Endothelial cell of umbilical vein (primary cell): Measurements from ENCODE around the gene NEDD4L.

ENCODE experiments used
- CTCF ChIP-seq, 2 donors: IDR thresholded peaks; 1 replicate in 1 of 2; 2 replicates in 1 of 2; pipeline ENCODE4 v1.5.1; 2011; ENCODE audit warnings: low read length in 2 of 2, mild to moderate bottlenecking in 2 of 2, moderate library complexity in 2 of 2, control low read depth in 1 of 2, inconsistent platforms in 1 of 2, low read depth in 1 of 2; ENCODE audit not compliant: insufficient read depth in 1 of 2; ENCODE audit errors: extremely low read depth in 1 of 2
- EZH2 ChIP-seq: IDR thresholded peaks from 2 replicates; pipeline ENCODE4 v1.6.1; 2012; ENCODE audit warnings: borderline replicate concordance, low read depth, mild to moderate bottlenecking, moderate library complexity, low read length, inconsistent platforms; ENCODE audit not compliant: severe bottlenecking
- POLR2A ChIP-seq: IDR thresholded peaks from 2 replicates; pipeline ENCODE4 v1.6.1; 2012; ENCODE audit warnings: low read depth, mild to moderate bottlenecking, control low read depth, low read length
- POLR2AphosphoS5 ChIP-seq: IDR thresholded peaks from 2 replicates; pipeline ENCODE4 v1.6.1; 2012; ENCODE audit warnings: low read depth, mild to moderate bottlenecking, control low read depth, low read length, moderate library complexity; ENCODE audit not compliant: insufficient read depth

- TF ChIP-seq CTCF (IDR thresholded peaks at IDR 0.05; ENCODE audit: extremely low read depth in 1 of 2, insufficient read depth in 1 of 2, low read depth in 1 of 2, low read length in 2 of 2), result no peak
- TF ChIP-seq EZH2, result no peak
- no peak for TF ChIP-seq POLR2A
- no peak for TF ChIP-seq POLR2AphosphoS5
Observed at GRCh38 chr18:58230438-58231179, 186.6 kb downstream of the NEDD4L start.
